ENCODE results near the gene DUSP6. TPM values are rescaled to one million over a fixed set of nuclear protein-coding genes. Genes with fewer than 3 reads are reported as not detected.

Gene DUSP6, protein sequence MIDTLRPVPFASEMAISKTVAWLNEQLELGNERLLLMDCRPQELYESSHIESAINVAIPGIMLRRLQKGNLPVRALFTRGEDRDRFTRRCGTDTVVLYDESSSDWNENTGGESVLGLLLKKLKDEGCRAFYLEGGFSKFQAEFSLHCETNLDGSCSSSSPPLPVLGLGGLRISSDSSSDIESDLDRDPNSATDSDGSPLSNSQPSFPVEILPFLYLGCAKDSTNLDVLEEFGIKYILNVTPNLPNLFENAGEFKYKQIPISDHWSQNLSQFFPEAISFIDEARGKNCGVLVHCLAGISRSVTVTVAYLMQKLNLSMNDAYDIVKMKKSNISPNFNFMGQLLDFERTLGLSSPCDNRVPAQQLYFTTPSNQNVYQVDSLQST
- 7.1 to 10.5 TPM (median 9.6 TPM) in 5 replicates for total RNA-seq (2022; extraction: Qiagen RNA extraction; ENCODE audit: low read depth)

DNA sequence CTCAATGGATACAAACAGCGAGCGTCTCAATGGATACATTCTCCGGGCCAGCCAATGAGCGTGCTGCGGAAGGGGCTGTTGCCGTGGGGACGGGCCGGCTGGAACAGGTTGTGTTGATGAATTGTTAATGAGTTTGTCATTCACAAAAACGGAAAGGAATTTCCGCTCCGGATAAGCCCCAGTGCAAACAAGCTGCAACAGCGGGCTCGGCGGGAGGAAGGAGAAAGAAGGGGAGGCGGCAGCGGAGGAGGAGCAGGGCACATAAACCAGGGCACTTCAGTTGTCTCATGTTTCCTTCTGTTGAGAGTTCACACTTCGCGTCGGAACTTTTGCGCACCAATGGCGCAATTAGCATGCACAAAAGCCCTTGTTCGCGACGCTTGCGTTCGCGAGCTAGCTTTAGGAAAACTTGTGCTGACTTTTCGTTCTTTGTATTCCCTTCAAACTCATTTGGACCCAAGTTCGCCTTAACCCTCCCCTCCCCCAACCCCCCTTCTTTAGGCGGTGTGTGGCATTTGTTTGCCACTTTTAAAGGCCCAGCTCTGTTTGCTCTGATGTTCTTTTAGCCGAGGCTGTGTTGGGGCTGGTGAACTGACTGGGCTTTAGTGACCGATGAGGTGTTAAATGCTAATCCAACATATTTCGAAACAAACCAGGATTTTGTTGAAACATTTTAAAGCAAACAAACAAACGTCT is at the start of gene DUSP6:
DUSP6 (minus strand) TSS at position 10 of the 696 bp plus-strand sequence. CDS start 462 bp downstream, outside the sequence.

Other genes with a start within 250 kb of the DUSP6 start
- gene GALNT4, start 172.3 kb upstream of the DUSP6 start, total RNA-seq (2022; extraction: Qiagen RNA extraction; ENCODE audit: low read depth), result 4.8 to 11.6 TPM (median 10.3 TPM) in 5 replicates
- 12.3 to 20.7 TPM (median 17.9 TPM) in 5 replicates for gene POC1B, start 173.5 kb upstream of the DUSP6 start, total RNA-seq (2022; extraction: Qiagen RNA extraction; ENCODE audit: low read depth)

Data from A549 treated with ZK216348 at 1 μM for 4 hours (cell line).